ENCODE results near the gene TRIM5.
"Not testable (repeated sequence)": the region's sequence is repeated elsewhere in the genome, so short reads cannot be mapped to it uniquely, and the experiment has no call there.

The TRIM5 gene, protein sequence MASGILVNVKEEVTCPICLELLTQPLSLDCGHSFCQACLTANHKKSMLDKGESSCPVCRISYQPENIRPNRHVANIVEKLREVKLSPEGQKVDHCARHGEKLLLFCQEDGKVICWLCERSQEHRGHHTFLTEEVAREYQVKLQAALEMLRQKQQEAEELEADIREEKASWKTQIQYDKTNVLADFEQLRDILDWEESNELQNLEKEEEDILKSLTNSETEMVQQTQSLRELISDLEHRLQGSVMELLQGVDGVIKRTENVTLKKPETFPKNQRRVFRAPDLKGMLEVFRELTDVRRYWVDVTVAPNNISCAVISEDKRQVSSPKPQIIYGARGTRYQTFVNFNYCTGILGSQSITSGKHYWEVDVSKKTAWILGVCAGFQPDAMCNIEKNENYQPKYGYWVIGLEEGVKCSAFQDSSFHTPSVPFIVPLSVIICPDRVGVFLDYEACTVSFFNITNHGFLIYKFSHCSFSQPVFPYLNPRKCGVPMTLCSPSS

DNA sequence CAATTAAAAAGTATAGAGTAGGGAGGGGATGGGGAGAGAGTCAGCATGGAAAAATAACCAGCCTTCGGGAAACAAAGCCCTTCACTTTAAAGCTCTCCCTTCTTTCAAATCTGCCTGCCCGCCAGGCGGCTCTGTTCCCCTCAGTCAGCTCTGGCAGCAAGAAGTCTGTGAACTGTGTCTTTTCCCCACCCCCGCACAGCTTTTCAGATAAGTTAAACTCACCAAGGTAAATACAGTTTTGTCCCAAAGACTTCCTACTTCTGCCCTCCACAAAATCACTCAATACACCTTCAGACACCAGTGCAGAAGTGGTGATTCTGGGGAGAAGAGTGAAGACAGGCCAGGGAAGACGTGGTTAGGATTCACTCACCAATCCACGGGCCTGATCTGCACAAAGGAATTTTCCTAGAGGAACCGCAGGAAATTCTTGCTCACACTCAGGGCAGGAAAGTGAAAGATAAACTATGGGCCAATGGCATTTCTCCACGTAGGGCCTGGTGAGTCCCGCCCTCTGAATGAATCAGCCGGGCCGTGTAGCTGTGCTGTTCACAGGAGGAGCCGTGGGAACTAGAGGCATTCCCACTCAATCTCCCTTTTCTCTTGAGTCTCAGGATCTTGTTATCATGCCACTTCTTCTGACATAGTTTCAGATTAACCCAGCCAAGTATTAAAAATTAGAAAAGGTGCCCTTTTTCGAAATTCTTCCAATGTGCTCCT lies at the start of gene TRIM5:
TSS of gene TRIM5 (minus strand) at position 429 of the 717 bp plus-strand sequence. CDS start 4,897 bp downstream, outside the sequence.
- Histone ChIP-seq H3K4me3 (replicated peaks; ENCODE audit: low read depth, low read length) (peak within 1 kb of the TSS; percentile 81), H3K36me3 (ENCODE audit: control insufficient read depth, insufficient read depth, low read length) (peaks cover 1% of the 10 kb centered on the region), H3K27me3 (replicated peaks; ENCODE audit: control insufficient read depth, insufficient read depth, low read length) (no peaks in the 10 kb centered on the region)
- DNase-seq (ENCODE audit: extremely low read depth, insufficient read length): peak; percentile 71
- TF ChIP-seq, protein P1, sequence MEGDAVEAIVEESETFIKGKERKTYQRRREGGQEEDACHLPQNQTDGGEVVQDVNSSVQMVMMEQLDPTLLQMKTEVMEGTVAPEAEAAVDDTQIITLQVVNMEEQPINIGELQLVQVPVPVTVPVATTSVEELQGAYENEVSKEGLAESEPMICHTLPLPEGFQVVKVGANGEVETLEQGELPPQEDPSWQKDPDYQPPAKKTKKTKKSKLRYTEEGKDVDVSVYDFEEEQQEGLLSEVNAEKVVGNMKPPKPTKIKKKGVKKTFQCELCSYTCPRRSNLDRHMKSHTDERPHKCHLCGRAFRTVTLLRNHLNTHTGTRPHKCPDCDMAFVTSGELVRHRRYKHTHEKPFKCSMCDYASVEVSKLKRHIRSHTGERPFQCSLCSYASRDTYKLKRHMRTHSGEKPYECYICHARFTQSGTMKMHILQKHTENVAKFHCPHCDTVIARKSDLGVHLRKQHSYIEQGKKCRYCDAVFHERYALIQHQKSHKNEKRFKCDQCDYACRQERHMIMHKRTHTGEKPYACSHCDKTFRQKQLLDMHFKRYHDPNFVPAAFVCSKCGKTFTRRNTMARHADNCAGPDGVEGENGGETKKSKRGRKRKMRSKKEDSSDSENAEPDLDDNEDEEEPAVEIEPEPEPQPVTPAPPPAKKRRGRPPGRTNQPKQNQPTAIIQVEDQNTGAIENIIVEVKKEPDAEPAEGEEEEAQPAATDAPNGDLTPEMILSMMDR (IDR thresholded peaks at IDR 0.05; ENCODE audit: insufficient read depth, low read length, poor library complexity, severe bottlenecking): peak; percentile 85

DNA sequence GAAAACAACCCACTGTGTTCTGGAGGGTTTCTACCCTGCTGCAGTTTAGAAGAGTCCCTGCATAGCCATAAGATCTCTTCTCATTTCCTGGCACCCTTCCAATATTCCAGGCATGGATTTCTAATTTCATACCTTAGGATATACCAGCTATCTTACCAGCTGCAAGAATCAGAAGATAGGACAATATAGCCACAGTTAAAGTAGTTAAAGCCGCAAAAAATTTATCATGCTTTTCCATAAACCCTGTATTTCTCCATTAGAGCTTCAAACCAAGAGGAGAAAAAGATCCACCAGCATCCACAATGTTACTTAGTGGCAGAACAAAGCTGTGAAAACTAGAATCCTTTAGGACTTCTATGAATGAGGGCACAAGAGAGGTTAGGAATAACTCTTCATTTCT lies 42.8 kb upstream of the TRIM5 start:
- Histone ChIP-seq H3K4me3 (replicated peaks; ENCODE audit: low read depth, low read length) (no peak overlapping the region), H3K27me3 (replicated peaks; ENCODE audit: control insufficient read depth, insufficient read depth, low read length) (no peaks in the 10 kb centered on the region; the same call in 1 of the 2 replicates), H3K36me3 (ENCODE audit: control insufficient read depth, insufficient read depth, low read length) (no peaks in the 10 kb centered on the region)
- TF ChIP-seq, protein P1 (IDR thresholded peaks at IDR 0.05; ENCODE audit: insufficient read depth, low read length, poor library complexity, severe bottlenecking): no peak
- no peak for DNase-seq (ENCODE audit: extremely low read depth, insufficient read length)

DNA sequence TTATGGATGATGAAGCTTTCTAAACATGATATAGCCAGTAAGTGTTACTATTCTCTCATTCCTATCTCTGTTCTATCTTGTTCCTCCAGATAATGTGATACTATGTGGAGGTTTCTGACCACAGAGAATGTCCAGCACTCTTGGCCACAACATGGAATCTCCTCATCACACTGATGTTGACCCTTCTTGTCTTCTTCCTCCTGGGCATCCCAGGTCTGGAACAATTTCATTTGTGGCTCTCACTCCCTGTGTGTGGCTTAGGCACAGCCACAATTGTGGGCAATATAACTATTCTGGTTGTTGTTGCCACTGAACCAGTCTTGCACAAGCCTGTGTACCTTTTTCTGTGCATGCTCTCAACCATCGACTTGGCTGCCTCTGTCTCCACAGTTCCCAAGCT lies 41.5 kb upstream of the TRIM5 start:
- Histone ChIP-seq H3K27me3 (replicated peaks; ENCODE audit: control insufficient read depth, insufficient read depth, low read length) (no peaks in the 10 kb centered on the region; the same call in 1 of the 2 replicates), H3K36me3 (ENCODE audit: control insufficient read depth, insufficient read depth, low read length) (no peaks in the 10 kb centered on the region), H3K4me3 (replicated peaks; ENCODE audit: low read depth, low read length) (no peak overlapping the region)
- TF ChIP-seq, protein P1 (IDR thresholded peaks at IDR 0.05; ENCODE audit: insufficient read depth, low read length, poor library complexity, severe bottlenecking): no peak
- DNase-seq (ENCODE audit: extremely low read depth, insufficient read length): no peak

DNA sequence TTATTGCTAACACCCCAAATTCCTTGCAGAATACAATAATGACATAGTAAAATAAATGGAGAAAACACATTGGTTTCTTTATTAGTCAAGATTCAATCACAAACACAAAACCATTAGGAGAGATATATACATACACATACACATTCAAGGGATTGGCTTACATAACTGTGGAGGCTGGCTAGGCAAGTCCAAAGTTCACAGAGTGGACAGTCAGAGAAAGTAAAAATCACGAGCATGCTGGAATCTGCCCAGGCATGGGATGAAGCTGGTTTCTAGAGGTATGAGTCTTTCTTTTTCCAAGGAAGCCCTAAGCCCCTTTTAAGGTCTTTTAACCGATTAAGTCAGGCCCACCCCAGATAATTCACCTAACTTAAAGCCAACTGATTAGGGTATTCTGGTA lies 37.7 kb upstream of the TRIM5 start:
- Histone ChIP-seq H3K27me3 (replicated peaks; ENCODE audit: control insufficient read depth, insufficient read depth, low read length) (no peaks in the 10 kb centered on the region; the same call in 1 of the 2 replicates), H3K36me3 (ENCODE audit: control insufficient read depth, insufficient read depth, low read length) (no peaks in the 10 kb centered on the region), H3K4me3 (replicated peaks; ENCODE audit: low read depth, low read length) (no peak overlapping the region)
- no peak for DNase-seq (ENCODE audit: extremely low read depth, insufficient read length)
- TF ChIP-seq, protein P1 (IDR thresholded peaks at IDR 0.05; ENCODE audit: insufficient read depth, low read length, poor library complexity, severe bottlenecking): no peak

DNA sequence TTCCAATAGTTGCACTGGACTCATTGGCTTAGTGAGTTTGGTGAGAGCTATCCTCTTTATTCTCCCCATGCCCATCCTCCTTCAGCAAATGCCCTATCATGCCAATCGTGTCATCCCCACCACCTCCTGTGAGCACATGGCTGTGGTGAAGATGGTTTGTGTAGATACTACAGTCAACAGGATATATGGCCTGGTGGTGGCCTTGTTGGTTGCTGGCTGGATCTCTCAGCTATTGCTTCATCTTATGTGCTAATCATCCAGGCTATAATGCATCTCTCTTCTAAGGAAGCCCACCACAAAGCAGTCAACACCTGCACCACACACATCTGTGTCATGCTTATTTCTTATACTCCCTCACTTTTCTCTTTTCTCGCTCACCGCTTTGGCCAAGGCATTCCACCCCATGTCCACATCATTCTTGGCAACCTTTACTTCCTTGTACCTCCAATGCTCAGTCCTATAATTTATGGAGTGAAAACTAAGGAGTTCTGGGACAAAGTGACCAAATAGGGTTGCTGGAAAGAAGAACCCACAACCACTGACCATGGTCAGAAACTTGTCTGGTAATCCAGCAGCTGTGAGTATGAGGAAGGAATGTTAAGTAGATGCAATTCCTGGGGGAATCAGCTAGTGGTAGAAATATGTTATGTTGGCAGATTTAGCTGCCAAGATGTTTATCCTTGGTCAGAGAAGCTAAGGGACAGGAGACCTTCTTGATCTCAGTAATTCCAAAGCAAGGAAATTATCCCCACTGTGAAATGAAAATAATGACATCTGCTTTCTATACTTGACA lies 35.0 kb upstream of the TRIM5 start:
- Histone ChIP-seq H3K27me3 (replicated peaks; ENCODE audit: control insufficient read depth, insufficient read depth, low read length) (no peaks in the 10 kb centered on the region; the same call in 1 of the 2 replicates), H3K4me3 (replicated peaks; ENCODE audit: low read depth, low read length) (no peak overlapping the region), H3K36me3 (ENCODE audit: control insufficient read depth, insufficient read depth, low read length) (no peaks in the 10 kb centered on the region)
- TF ChIP-seq, protein P1 (IDR thresholded peaks at IDR 0.05; ENCODE audit: insufficient read depth, low read length, poor library complexity, severe bottlenecking): no peak
- DNase-seq (ENCODE audit: extremely low read depth, insufficient read length): no peak

DNA sequence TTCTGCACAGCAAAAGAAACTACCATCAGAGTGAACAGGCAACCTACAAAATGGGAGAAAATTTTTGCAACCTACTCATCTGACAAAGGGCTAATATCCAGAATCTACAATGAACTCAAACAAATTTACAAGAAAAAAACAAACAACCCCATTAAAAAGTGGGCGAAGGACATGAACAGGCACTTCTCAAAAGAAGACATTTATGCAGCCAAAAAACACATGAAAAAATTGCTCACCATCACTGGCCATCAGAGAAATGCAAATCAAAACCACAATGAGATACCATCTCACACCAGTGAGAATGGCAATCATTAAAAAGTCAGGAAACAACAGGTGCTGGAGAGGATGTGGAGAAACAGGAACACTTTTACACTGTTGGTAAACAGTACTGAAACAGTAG lies 31.6 kb upstream of the TRIM5 start:
- not testable (repeated sequence) for H3K4me3 ChIP-seq (replicated peaks; ENCODE audit: low read depth, low read length); DNase-seq (ENCODE audit: extremely low read depth, insufficient read length); H3K27me3 ChIP-seq (replicated peaks; ENCODE audit: control insufficient read depth, insufficient read depth, low read length); H3K36me3 ChIP-seq (ENCODE audit: control insufficient read depth, insufficient read depth, low read length)

All from GM06990 (cell line).